ENCODE data around the gene MOB1A. TPM values are rescaled to one million over a fixed set of nuclear protein-coding genes. Genes with fewer than 3 reads are reported as not detected.

MOB1A gene
- total RNA-seq, 2 donors from 2014 or later: 151 to 173 TPM

DNA sequence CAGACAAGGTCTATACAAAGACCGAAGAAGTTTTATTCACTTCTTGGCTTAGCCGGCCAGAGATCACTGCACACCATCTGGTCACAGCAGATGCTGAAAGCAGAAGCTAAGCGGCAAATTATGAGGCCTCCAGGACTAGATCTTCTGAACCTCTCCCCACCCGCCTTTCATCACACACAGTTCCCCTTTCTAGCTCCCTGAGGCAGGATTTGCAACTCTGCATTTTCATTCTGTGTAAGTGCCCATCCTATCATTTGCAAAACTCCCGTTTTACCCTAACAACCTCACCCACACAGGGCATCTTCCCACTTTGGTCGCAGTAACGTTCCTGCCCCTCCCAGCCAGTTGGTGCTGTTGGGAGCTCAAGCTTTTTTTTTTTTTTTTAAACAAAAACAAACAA is 3.1 kb upstream of the MOB1A start:
- H3K9me3 Mint-ChIP-seq: peaks cover 0 to 4% of the 10 kb centered on the region in 2 donors
- ATAC-seq (no peak), DNase-seq (ENCODE audit: low spot score in 2 of 2) (no peak)
- no peak overlapping the region for H3K27ac Mint-ChIP-seq
- peaks cover 5 to 7% of the 10 kb centered on the region in 2 donors for H3K36me3 Mint-ChIP-seq

DNA sequence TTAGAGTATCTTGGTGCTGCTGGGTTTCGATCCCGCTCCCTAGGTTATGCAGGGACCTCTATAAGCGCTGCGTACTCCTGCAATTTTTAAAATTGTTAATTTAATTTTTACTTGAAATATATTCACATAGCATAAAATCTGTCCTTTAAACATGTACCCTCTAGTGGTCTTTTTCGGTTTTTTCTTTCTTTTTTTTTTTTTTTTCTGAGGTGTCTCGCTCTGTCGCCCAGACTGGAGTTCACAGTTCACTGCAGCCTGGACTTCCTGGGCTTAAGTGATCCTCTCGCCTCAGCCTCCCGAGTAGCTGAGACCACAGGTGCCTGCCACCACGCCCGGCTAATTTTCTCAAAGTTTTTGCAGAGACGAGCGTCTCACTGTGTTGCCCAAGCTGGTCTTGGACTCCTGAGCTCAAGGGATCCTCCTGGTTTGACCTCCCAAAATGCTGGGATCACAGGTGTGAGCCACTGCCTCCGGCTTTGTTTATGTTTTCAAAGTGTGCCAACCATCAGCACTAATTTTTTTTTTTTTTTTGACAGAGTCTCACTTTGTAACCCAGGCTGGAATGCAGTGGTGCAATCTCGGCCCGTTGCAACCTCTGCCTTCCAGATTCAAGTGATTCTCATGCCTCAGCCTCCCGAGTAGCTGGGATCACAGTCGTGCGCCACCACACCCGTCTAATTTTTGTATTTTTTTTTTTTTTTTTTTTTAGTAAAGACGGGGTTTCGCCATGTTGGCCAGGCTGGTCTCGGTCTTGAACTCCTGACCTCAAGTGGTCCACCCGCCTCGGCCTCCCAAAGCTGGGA is 585 bp upstream of the MOB1A start:
- DNase-seq (ENCODE audit: low spot score in 2 of 2): peak in 1 of 2 donors; percentile 24
- H3K27ac Mint-ChIP-seq: peak overlapping the region; percentile 85 to 87
- no peaks in the 10 kb centered on the region for H3K9me3 Mint-ChIP-seq
- peaks cover 6 to 23% of the 10 kb centered on the region in 2 donors for H3K36me3 Mint-ChIP-seq
- peak; percentile 19 to 31 for ATAC-seq

DNA sequence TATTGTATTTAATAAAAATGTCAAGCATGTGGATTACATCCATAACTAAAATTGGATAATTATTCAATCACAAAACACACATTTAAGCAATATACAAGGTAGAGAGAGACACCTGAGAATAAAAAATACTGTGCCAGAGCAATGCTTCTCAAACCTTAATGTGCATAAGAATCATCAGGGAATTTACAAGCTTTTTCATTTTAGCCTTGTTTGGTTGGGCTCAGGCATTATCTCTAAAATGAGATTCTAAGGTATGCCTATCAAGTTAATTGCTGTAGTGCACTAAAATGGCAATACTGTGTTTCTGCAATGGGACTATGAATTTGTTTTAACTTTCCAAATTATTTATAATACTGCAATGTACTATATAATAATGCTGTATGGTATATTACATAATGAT is 983 bp downstream of the MOB1A start:
- peak overlapping the region; percentile 50 to 87 for H3K27ac Mint-ChIP-seq
- H3K36me3 Mint-ChIP-seq: peaks cover 6 to 27% of the 10 kb centered on the region in 2 donors
- no peaks in the 10 kb centered on the region for H3K9me3 Mint-ChIP-seq
- DNase-seq (ENCODE audit: low spot score in 2 of 2) (no peak), ATAC-seq (no peak)

DNA sequence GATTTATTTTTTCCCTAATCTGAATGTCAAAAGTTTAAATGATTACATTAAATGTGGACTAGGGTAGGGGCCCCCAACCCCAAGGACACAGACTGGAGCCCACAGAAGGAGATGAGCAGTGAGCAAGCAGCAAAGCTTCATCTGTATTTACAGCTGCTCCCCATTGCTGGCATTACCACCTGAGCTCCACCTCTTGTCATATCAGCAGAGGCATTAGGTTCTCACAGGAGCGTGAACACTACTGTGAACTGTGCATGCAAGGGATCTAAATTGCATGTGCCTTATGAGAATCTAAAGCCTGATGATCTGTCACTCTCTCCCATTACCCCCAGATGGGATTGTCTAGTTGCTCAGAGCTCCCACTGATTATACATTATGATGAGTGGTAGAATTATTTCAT is 3.8 kb downstream of the MOB1A start:
- peaks cover 10 to 37% of the 10 kb centered on the region in 2 donors for H3K36me3 Mint-ChIP-seq
- DNase-seq (ENCODE audit: low spot score in 2 of 2) (no peak), ATAC-seq (no peak)
- no peaks in the 10 kb centered on the region for H3K9me3 Mint-ChIP-seq
- H3K27ac Mint-ChIP-seq: peak overlapping the region in 1 of 2 donors; percentile 39

DNA sequence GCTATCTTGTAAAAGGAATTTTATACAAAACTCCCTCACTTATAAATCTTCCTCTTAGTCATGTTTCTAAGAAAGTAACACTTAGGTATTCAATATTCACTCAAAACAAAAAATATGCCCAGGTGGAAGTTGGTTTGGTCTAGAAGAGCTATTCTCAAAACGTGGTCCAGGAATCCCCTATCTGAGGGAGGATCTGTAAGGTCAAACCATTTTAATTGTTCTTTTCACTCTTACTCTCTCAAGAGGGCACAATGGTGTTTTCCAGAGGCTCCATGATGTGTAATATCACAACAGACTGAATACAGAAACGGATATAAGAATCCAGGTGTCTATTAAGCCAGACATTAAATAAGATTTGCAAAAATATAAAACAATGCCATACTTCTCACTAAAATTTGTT is 9.9 kb downstream of the MOB1A start:
- ATAC-seq (peak; percentile 71 to 83), DNase-seq (ENCODE audit: low spot score in 2 of 2) (no peak)
- Mint-ChIP-seq H3K9me3 (no peaks in the 10 kb centered on the region), H3K36me3 (peaks cover 13 to 45% of the 10 kb centered on the region in 2 donors), H3K27ac (peak overlapping the region; percentile 46 to 72)

DNA sequence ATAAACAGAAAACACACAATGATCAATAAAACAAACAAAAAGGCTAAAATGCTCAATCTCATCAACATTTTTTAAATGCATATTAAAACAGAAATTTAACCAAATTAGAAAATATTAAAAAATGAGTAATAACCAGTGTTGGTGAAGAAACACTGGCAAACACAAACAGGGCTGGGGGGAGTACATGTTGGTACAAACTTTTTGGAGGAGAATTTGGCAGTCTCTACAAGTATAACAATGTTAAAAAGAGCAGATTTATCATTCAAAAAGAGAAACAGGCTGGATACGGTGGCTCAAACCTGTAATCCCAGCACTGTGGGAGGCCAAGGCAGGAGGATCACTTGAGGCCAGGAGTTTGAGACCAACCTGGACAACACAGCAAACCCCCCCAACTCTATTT is 13.9 kb downstream of the MOB1A start:
- Mint-ChIP-seq H3K9me3 (no peaks in the 10 kb centered on the region), H3K36me3 (peaks cover 9 to 33% of the 10 kb centered on the region in 2 donors), H3K27ac (no peak overlapping the region)
- DNase-seq (ENCODE audit: low spot score in 2 of 2): no peak
- ATAC-seq: no peak

DNA sequence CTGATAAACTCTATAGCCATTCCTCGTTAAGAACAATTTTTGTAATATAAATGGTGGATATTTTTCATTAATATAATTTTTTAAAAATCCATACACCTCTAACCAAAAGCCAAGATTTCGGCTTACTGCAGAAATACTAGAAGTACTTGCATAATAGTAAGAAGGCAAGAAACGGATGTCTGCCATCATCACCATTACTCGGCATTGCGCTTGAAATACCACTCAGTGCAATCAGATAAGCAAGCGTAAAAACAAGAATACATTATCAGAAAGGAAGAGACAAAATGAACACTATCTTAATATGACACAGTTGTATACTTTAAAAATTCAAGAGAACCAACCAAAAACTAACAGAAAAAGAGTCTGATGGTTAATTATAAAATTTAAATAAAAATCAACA is 15.7 kb downstream of the MOB1A start:
- ATAC-seq (no peak), DNase-seq (ENCODE audit: low spot score in 2 of 2) (no peak)
- no peaks in the 10 kb centered on the region for H3K9me3 Mint-ChIP-seq
- H3K27ac Mint-ChIP-seq: no peak overlapping the region
- H3K36me3 Mint-ChIP-seq: peaks cover 8 to 40% of the 10 kb centered on the region in 2 donors

DNA sequence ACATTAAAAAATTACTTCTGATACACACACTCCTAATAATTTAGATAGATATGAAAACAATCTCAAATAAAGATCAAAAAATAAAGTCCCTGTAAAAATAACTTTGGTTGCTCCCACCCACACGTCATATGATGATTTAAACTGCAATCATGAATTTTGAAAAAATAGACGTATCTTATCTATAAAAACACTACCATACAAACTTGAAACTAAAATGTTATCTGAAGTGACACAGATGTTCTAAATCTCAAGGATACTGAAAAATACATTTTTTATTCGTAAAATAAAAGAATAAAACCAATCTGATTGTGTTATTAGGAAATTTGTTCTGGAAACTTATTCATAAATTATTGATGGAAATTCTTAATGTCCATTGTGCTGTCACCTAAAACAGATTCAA is 22.8 kb downstream of the MOB1A start:
- DNase-seq (ENCODE audit: low spot score in 2 of 2) (no peak), ATAC-seq (no peak)
- Mint-ChIP-seq H3K9me3 (no peaks in the 10 kb centered on the region), H3K36me3 (peaks cover 0 to 16% of the 10 kb centered on the region in 2 donors), H3K27ac (no peak overlapping the region)

DNA sequence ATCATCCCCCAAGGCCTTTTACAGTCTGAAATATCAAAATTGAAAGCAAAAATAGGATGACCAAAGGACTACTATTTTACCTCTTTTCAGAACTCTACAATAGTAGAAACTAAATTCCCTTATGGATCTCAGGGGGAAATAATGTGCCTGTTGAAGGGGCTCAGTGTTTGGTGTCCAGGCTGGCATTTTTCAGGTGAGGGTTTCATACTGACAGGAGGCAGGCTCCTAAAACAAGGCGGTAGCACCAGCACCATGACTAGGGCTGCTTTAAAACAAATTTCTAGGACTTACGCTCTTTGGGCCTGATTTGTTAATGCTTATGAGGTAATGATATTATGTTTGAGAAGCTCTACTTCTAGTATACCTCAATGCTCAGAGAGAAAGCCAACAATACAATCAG is 25.7 kb downstream of the MOB1A start:
- ATAC-seq: no peak
- H3K27ac Mint-ChIP-seq: peak overlapping the region; percentile 7 to 70
- H3K36me3 Mint-ChIP-seq: peaks cover 0 to 5% of the 10 kb centered on the region in 2 donors
- DNase-seq (ENCODE audit: low spot score in 2 of 2): no peak
- no peaks in the 10 kb centered on the region for H3K9me3 Mint-ChIP-seq

DNA sequence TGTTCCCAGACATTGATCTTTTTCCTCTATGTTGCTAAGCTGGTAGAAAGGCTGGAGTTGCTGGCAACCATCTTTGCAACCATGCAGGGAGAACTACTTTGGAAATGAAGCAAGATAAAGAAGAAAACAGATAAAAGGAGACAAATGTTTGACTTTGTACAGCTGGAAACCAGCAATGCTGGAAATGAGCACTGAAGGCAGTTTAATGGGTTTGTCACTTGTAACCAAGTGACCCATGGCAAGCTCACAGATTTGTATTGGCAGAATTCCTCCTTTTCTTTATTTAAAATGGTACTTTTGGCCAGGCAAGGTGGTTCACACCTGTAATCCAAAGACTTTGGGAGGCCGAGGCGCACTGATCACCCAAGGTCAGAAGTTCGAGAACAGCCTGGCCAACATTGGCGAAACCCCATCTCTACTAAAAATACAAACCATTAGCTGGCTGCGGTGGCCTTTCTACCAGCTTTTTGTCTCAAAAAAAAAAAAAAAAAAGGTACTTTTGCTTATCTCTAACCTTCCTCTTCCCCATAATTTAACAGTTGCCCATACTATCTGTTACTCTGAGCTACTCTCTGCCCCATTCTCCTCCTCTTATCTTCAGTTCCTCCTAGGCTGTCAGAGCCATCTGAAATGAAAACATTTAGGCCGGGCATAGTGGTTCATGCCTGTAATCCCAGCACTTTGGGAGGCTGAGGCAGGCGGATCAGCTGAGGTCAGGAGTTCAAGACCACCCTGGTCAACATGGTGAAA is 28.9 kb downstream of the MOB1A start:
- ATAC-seq (no peak), DNase-seq (ENCODE audit: low spot score in 2 of 2) (no peak)
- no peaks in the 10 kb centered on the region for H3K36me3 Mint-ChIP-seq
- H3K27ac Mint-ChIP-seq: peak overlapping the region in 1 of 2 donors; percentile 39
- no peaks in the 10 kb centered on the region for H3K9me3 Mint-ChIP-seq

DNA sequence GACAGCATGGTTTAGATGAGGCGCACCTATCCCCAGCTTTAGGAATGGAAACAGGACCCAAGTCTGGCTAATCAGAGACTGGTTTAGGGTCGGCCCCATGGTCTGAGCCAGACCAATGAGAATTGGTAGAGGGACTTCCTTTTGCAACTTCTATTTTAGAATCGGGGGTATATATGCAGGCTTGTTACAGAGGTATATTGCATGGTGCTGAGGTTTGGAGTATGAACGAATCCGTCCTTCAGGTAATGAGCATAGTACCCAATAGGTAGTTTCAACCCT is 29.5 kb downstream of the MOB1A start:
- Mint-ChIP-seq H3K36me3 (no peaks in the 10 kb centered on the region), H3K27ac (peak overlapping the region in 1 of 2 donors; percentile 27), H3K9me3 (no peaks in the 10 kb centered on the region)
- no peak for DNase-seq (ENCODE audit: low spot score in 2 of 2)
- ATAC-seq: no peak

DNA sequence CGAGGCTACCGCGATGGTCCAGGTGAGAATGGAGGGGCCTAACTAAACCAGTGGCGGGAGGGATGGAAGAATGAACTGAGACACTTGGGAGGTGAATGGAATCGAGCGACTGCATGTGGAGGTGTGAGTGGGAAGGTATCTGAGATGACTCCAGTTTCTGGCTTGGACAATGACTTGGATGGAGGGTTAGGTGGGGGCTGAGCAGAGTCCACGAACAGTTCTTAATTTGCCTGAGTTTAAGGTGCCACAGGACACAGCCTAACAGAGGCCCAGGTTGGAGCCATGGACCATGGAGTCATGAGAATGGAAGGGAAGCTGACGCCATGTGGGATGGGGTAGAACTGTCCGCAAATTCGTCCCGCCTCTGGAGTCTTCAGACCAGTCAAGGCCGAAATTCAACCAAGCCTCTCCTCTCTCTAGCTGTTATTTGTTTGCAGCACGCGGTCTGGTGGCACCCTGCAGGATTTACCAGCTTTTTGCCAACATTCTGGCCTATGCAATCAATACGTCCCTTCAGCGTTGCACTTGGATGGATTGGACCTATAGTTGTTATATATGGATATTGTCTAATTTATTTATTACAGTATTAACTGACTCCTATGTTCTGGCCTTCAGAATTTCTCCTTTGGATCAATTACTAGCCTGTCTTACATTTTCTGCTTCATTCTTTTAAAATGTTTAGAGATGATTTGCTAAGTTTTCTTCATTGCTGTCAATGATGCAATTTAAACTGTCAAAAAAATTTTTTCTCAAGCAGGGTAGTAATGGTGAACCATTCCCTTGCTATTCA is 30.0 kb downstream of the MOB1A start:
- no peak for DNase-seq (ENCODE audit: low spot score in 2 of 2)
- Mint-ChIP-seq H3K27ac (peak overlapping the region in 1 of 2 donors; percentile 27), H3K9me3 (no peaks in the 10 kb centered on the region)

DNA sequence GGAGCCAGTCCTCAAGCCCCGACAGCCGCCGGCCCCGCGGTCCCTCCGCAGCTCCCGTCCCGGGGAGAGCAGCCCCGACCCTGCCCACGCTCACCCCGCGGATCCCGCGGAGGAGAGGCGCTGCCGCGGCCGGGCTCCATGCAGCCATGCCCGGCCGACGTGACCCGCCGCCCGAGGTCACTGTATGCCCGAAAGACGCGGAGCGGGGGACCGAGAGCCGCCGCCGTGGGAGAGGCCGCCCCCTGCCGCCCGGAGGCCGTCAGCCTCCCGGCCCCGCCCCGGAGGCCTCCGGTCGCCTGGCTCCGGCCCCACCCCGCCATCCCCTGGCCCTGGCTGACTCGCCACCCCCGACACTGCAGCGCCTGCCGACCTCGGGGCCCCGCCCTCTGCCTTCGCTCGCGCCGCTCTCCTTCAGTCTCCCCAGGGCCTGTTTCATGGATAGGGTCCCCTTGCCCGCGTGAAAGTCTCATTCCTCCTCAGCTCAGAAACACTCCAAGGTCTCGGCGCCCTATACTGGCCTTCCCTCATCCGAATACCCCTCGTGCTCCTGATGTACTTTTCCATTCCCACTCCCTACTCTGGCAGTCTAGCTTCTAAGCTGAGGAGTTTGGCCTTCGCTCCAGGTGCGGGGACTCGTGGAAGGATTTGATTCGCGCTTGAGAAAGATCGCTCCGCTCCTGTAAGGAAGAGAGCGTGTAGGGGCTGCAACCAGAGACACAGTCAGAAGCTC is 30.8 kb downstream of the MOB1A start, which contains the start of gene BOLA3:
Gene BOLA3, minus strand, starts transcription at position 186 of the 730 bp plus-strand sequence. Its CDS starts 38 bp downstream, at position 148.
- Mint-ChIP-seq H3K36me3 (no peaks in the 10 kb centered on the region), H3K9me3 (no peaks in the 10 kb centered on the region), H3K27ac (no peak within 1 kb of the TSS)
- DNase-seq (ENCODE audit: low spot score in 2 of 2) (peak; percentile 89 to 91), ATAC-seq (peak; percentile 90 to 94)

More for the DNA sequence above, 30.0 kb downstream of the MOB1A start:
- H3K36me3 Mint-ChIP-seq: no peaks in the 10 kb centered on the region
- no peak for ATAC-seq

DNA sequence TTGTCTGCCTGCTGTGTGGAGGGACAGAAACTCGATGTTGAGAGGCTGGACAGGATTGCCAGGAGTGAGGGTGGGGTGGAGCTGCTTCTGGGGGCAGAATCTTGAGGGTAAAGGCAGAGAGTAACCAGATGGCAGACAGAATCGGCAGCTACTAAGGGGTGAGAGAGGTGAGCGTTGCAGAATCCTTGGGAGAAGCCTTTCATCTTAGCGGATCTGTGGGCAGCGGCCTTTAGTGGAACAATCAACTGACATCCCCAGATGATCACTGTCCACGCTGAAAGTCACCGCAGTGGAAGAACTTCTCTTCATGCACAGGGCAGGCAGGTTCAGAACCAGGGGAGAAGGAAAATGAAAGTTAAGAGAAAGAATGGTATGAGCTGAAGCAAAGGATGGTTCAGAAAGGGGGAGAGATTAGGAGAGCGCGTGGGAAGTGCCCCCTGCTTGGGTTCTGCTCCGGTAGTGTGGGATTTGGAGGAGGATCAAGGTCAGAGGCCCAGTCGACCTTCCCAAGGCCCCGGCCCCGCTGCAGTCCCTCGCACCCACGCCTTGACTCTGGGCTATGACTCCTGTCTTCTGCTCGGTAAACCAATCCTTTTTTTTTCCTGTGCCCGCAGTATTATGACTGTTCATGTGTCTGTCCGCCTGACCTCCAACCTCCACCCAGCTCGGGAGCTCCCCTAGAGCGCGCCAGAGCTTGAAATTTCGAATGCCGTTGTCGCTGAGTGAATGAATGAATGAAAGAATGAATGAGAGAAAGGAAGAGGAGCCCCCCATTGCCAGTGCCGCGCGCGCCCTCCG is 31.6 kb downstream of the MOB1A start:
- Mint-ChIP-seq H3K9me3 (no peaks in the 10 kb centered on the region), H3K27ac (no peak overlapping the region), H3K36me3 (no peaks in the 10 kb centered on the region)
- DNase-seq (ENCODE audit: low spot score in 2 of 2) (peak in 1 of 2 donors; percentile 76), ATAC-seq (peak; percentile 66 to 90)

DNA sequence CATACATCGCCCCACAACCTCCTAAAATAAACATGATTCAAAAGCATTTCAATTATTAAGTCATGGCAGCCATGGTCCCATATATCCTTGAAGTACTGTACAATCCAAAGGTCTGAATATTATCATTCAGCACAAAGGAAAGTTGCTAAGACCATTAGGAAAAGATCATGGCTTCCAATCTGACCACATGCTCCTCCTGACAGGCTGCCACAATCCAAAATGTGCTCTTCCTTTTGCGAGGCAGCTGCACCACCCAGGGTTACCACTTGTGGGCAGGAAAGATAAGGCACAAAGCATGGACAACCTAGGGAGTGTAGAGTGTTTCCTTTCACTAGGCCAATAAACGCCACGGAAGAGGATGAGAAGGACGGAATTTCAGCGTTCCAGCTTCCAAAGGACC is 36.3 kb downstream of the MOB1A start:
- no peaks in the 10 kb centered on the region for H3K36me3 Mint-ChIP-seq
- H3K27ac Mint-ChIP-seq: no peak overlapping the region
- no peaks in the 10 kb centered on the region for H3K9me3 Mint-ChIP-seq
- DNase-seq (ENCODE audit: low spot score in 2 of 2) (no peak), ATAC-seq (no peak)

All from activated naive CD4-positive, alpha-beta T cell treated with anti-CD3 and anti-CD28 coated beads, Interleukin-2, amount 50 U/mL, for 72 hours (primary cell).